HG03175 (cell line): Measurements from ENCODE around the gene LRRC28.

Experiments used
- ATAC-seq: cut with Tn5 transposase; IDR thresholded peaks from one replicate; pipeline ENCODE4 v1.9.1; 2021; ENCODE audit warnings: mild to moderate bottlenecking, moderate library complexity; ENCODE audit not compliant: unreplicated experiment

Gene LRRC28

GRCh38 chr15:99305761-99306505 lies 54.7 kb downstream of the LRRC28 start:
- no peak for ATAC-seq

- no peak for ATAC-seq
These were observed 55.5 kb downstream of the LRRC28 start for GRCh38 chr15:99306694-99307338.

- ATAC-seq, result no peak
These were observed 56.5 kb downstream of the LRRC28 start for GRCh38 chr15:99307735-99308134.

GRCh38 chr15:99310745-99311144 lies 59.5 kb downstream of the LRRC28 start:
- no peak for ATAC-seq

- ATAC-seq, result no peak
These were observed 60.9 kb downstream of the LRRC28 start for GRCh38 chr15:99312228-99312627.

- no peak for ATAC-seq
These were observed 61.5 kb downstream of the LRRC28 start for GRCh38 chr15:99312794-99313193.

- ATAC-seq, result no peak
These were observed 64.4 kb downstream of the LRRC28 start for GRCh38 chr15:99315636-99316035.

- ATAC-seq, result no peak
These were observed 69.3 kb downstream of the LRRC28 start for GRCh38 chr15:99320374-99321215.

- ATAC-seq, result no peak
These were observed 70.2 kb downstream of the LRRC28 start for GRCh38 chr15:99321468-99321867.

GRCh38 chr15:99322643-99323405 lies 71.5 kb downstream of the LRRC28 start:
- ATAC-seq, result no peak

GRCh38 chr15:99324082-99324620 lies 72.9 kb downstream of the LRRC28 start:
- no peak for ATAC-seq

- no peak for ATAC-seq
These were observed 73.4 kb downstream of the LRRC28 start for GRCh38 chr15:99324700-99325099.

- ATAC-seq, result no peak
These were observed 75.0 kb downstream of the LRRC28 start for GRCh38 chr15:99326235-99326634.

GRCh38 chr15:99328106-99329072 lies 77.1 kb downstream of the LRRC28 start:
- no peak for ATAC-seq

- ATAC-seq, result no peak
These were observed 80.1 kb downstream of the LRRC28 start for GRCh38 chr15:99331381-99331780.

GRCh38 chr15:99333413-99333812 lies 82.1 kb downstream of the LRRC28 start:
- no peak for ATAC-seq

- ATAC-seq, result no peak
These were observed 82.7 kb downstream of the LRRC28 start for GRCh38 chr15:99333981-99334380.

- no peak for ATAC-seq
These were observed 84.2 kb downstream of the LRRC28 start for GRCh38 chr15:99335508-99335907.

GRCh38 chr15:99336794-99337193 lies 85.5 kb downstream of the LRRC28 start:
- ATAC-seq, result no peak
